Measurements from ENCODE around the gene VARS1.
"Not testable (repeated sequence)": the region's sequence is repeated elsewhere in the genome, so short reads cannot be mapped to it uniquely, and the experiment has no call there.

The VARS1 gene

DNA sequence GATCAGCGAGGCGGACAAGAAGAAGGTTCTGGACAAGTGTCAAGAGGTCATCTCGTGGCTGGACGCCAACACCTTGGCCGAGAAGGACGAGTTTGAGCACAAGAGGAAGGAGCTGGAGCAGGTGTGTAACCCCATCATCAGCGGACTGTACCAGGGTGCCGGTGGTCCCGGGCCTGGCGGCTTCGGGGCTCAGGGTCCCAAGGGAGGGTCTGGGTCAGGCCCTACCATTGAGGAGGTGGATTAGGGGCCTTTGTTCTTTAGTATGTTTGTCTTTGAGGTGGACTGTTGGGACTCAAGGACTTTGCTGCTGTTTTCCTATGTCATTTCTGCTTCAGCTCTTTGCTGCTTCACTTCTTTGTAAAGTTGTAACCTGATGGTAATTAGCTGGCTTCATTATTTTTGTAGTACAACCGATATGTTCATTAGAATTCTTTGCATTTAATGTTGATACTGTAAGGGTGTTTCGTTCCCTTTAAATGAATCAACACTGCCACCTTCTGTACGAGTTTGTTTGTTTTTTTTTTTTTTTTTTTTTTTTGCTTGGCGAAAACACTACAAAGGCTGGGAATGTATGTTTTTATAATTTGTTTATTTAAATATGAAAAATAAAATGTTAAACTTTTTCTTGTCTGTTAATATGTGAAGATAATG, 34.2 kb upstream of the VARS1 start:
- FAIRE-seq (no peak), DNase-seq (ENCODE audit: insufficient read length, low spot score) (no peak)
- TF ChIP-seq POLR2A (IDR thresholded peaks at IDR 0.05; ENCODE audit: low read depth, low read length): no peak

- peak; percentile 67 for FAIRE-seq
- DNase-seq (ENCODE audit: insufficient read length, low spot score): peak; percentile 87
- TF ChIP-seq POLR2A (IDR thresholded peaks at IDR 0.05; ENCODE audit: low read depth, low read length): peak; percentile 99
These were observed 31.9 kb upstream of the VARS1 start, which contains the start of gene HSPA1B for GRCh38 chr6:31827286-31828079. TSS of gene HSPA1B (plus strand) at chr6:31827738. CDS start at chr6:31827951, 213 bp downstream.

DNA sequence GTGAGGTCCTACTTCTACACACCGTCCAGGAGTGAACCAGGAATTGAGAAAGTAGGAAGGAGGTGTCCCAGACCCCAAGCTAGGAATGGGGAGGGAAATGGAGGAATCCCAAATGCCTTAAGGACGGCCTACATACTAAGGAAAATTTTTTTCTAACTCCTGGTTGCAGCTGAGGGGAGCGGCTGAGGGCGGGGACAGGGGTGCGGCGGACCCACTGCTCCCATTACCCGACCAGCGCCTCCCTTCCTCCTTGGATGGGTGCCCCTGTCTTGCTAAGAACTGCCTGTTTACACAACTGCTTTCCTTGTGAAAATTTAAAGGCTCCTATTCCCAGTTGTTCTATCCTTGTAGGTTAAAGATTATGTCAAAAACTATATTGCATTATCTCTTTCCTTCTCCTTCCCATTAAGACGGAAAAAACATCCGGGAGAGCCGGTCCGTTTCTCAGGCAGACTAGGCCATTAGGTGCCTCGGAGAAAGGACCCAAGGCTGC, 31.3 kb upstream of the VARS1 start:
- no peak for TF ChIP-seq POLR2A (IDR thresholded peaks at IDR 0.05; ENCODE audit: low read depth, low read length)
- DNase-seq (ENCODE audit: insufficient read length, low spot score): peak; percentile 68
- no peak for FAIRE-seq

- no peak for DNase-seq (ENCODE audit: insufficient read length, low spot score)
- no peak for FAIRE-seq
- TF ChIP-seq POLR2A (IDR thresholded peaks at IDR 0.05; ENCODE audit: low read depth, low read length): no peak
These were observed 30.0 kb upstream of the VARS1 start for GRCh38 chr6:31825553-31825952.

DNA sequence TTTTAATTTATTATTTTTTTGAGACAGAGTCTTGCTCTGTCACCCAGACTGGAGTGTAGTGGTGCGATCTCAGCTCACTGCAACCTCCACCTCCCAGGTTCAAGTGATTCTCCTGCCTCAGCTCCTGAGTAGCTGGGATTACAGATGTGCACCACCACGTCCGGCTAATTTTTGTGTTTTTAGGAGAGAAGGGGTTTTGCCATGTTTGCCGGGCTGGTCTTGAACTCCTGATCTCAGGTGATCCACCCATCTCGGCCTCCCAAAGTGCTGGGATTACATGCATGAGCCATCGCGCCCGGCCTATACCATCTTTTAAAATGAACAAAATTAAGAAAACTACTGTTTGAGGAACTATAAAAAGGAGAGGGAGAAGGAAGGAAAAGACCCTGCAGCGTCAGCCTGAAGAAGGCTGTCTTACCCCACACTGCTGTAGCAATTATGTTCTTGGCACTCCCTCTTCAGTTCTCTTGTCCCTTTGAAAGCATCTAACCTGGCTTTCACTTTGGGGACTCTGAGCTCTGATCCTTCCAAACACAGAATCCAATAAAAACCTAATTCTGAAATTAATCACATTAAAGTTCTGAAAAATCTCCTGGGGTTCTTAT, 28.1 kb upstream of the VARS1 start:
- not testable (repeated sequence) for FAIRE-seq; DNase-seq (ENCODE audit: insufficient read length, low spot score)

- DNase-seq (ENCODE audit: insufficient read length, low spot score) (peak; percentile 61), FAIRE-seq (no peak)
- 0 out of 2 replicates have a peak, but pooled peaks have one; percentile 13 for TF ChIP-seq POLR2A (IDR thresholded peaks at IDR 0.05; ENCODE audit: low read depth, low read length)
These were observed 26.7 kb upstream of the VARS1 start for GRCh38 chr6:31822036-31822821.

DNA sequence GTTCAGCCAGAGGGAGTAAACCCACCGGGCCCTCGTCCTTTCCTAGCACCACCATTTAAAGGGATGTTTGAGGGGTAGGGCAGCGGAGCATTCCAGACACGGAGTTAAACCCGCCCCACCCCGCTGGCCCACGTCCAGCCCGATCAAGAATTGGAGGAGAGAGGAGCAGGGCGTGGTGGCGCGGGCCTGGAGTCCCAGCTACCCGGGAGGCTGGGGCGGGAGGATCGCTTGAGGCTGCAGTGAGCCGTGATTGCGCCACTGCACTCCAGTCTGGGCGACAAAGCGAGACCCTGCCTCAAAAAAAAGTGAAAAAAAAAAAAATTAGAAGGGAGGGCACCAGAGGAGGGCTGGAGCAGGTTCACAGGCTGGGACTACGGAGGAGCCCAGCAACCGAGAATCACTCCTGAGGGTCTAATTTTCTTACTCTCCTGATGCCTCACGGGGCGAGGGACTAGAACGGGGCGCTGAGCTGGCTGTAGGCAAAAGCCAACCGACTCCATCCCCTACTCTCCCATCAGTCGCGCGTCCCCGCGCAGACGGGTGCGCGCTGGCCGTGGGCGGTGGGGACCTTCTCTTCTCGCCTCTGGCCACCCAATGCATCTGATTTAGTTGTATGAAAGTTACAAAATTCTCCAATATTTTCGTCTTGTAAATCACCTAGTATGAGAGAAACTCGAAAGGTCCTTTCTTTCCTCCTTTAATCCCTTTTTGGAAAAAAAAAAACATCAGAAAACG, 25.9 kb upstream of the VARS1 start:
- DNase-seq (ENCODE audit: insufficient read length, low spot score) (no peak), FAIRE-seq (no peak)
- TF ChIP-seq POLR2A (IDR thresholded peaks at IDR 0.05; ENCODE audit: low read depth, low read length): peak; percentile 58

DNA sequence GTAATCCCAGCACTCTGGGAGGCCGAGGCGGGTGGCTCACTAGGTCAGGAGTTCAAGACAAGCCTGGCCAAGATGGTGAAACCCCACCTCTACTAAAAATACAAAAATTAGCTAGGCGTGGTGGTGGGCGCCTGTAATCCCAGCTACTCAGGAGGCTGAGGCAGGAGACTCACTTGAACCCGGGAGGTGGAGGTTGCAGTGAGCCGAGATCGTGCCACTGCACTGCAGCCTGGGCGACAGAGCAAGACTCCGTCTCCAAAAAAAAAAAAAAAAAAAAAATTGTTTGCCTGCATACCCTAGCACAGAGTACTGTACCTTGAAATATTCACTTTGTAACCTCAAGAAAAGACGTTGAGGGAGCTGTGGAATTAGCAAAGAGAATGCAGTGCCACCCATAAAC, 24.8 kb upstream of the VARS1 start:
- FAIRE-seq; DNase-seq (ENCODE audit: insufficient read length, low spot score): not testable (repeated sequence)

GRCh38 chr6:31819871-31820299, 24.3 kb upstream of the VARS1 start:
- FAIRE-seq (no peak), DNase-seq (ENCODE audit: insufficient read length, low spot score) (no peak)
- TF ChIP-seq POLR2A (IDR thresholded peaks at IDR 0.05; ENCODE audit: low read depth, low read length): no peak

- not testable (repeated sequence) for FAIRE-seq
These were observed 22.5 kb upstream of the VARS1 start for GRCh38 chr6:31817929-31818511.

GRCh38 chr6:31817133-31817928, 21.8 kb upstream of the VARS1 start:
- not testable (repeated sequence) for FAIRE-seq; DNase-seq (ENCODE audit: insufficient read length, low spot score)

More at GRCh38 chr6:31817929-31818511, 22.5 kb upstream of the VARS1 start:
- not testable (repeated sequence) for DNase-seq (ENCODE audit: insufficient read length, low spot score)
